GM21528 (cell line): Measurements from ENCODE around the gene MCF2L.
"Not testable (repeated sequence)": the region's sequence is repeated elsewhere in the genome, so short reads cannot be mapped to it uniquely, and the experiment has no call there.

Experiments used
- ATAC-seq: cut with Tn5 transposase; IDR thresholded peaks from one replicate; pipeline ENCODE4 v1.9.1; 2021; ENCODE audit warnings: mild to moderate bottlenecking, moderate library complexity; ENCODE audit not compliant: unreplicated experiment, low FRiP score

Gene MCF2L, protein sequence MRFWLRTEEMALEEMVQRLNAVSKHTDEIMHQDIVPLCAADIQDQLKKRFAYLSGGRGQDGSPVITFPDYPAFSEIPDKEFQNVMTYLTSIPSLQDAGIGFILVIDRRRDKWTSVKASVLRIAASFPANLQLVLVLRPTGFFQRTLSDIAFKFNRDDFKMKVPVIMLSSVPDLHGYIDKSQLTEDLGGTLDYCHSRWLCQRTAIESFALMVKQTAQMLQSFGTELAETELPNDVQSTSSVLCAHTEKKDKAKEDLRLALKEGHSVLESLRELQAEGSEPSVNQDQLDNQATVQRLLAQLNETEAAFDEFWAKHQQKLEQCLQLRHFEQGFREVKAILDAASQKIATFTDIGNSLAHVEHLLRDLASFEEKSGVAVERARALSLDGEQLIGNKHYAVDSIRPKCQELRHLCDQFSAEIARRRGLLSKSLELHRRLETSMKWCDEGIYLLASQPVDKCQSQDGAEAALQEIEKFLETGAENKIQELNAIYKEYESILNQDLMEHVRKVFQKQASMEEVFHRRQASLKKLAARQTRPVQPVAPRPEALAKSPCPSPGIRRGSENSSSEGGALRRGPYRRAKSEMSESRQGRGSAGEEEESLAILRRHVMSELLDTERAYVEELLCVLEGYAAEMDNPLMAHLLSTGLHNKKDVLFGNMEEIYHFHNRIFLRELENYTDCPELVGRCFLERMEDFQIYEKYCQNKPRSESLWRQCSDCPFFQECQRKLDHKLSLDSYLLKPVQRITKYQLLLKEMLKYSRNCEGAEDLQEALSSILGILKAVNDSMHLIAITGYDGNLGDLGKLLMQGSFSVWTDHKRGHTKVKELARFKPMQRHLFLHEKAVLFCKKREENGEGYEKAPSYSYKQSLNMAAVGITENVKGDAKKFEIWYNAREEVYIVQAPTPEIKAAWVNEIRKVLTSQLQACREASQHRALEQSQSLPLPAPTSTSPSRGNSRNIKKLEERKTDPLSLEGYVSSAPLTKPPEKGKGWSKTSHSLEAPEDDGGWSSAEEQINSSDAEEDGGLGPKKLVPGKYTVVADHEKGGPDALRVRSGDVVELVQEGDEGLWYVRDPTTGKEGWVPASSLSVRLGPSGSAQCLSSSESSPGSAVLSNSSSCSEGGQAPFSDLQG

GRCh38 chr13:112968910-112969691, at the start of gene MCF2L:
TSS of gene MCF2L (plus strand) at chr13:112969214. CDS start at chr13:112969380, 166 bp downstream.
- ATAC-seq: no peak

DNA sequence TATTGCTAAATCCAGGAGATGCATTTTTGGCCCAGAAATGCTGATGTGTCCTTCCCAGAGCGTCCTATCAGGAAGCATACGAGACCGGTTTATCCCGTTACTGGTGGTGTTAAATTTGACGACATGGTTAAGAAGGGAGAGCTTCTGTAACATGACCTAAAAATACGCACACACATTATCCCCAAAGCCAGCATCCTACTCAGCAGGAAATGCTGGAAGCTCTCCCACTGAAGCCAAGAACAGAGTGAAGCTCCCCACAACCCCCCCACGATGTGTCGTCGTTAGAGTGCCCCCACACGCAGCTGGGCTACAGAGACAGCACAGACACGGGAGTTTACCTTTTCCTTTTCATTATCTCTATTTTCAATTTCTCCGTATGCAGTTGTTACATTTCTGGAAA, 45.1 kb upstream of the MCF2L start:
- no peak for ATAC-seq

- ATAC-seq: no peak
These were observed 44.6 kb upstream of the MCF2L start for GRCh38 chr13:112924365-112924764.

DNA sequence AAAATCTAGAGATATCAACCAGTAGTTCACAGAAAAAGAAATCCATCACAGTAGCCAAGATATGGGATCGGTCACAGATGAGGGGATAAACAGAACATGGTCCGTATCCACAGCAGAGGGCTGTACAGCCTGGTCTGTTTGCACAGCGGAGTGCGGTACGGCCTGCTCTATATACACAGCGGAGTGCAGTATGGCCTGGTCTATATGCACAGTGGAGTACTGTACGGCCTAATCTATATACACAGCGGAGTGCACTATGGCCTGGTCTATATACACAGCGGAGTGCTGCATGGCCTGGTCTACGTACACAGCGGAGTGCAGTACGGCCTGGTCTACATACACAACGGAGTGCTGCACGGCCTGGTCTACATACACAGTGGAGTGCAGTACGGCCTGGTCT, 43.0 kb upstream of the MCF2L start:
- no peak for ATAC-seq

- ATAC-seq: no peak
These were observed 42.0 kb upstream of the MCF2L start for GRCh38 chr13:112926993-112927392.

DNA sequence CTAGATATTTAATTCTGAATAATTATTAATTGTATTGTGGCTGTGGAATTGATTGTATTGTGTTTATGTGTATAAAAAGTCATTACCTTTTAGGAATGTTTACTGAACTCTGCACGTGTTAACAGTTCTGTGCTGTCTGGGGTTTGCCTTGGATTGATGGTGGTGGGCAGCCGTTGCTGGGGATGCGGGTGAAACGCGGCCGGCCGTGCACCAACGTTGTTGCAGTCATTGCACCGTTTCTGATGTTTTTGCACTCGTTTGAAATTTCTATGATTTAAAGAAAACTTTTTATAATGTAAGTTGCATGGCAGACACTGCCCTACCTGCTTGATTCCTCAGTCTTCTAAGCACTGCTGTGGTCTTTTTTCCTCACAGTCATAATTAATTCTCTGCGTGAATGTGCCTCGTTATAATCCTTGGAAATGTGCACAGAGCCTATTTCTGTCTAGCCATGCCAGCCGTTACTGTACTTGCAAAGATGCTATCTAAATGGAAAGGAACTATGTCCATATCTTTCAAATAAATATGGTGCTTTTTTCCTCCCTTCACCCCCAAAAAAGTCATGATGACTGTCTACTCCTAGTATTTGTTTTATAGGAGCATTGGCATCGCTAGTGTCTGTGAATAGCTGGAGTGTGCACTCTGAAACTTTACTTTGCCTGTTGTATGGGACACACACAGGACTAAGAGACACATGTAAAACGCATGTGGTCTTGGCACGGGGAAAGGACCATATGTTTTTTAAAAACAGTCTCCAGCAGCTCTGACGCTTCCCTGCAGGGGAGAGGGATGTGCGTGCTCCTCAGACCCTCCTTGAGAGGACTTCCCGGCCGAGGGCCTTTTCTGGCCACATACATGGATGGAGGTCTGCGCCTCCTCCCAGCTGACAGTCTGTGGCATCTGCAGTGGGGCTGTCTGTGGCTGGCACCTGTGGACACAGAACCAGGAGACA, 40.7 kb upstream of the MCF2L start:
- ATAC-seq: no peak

GRCh38 chr13:112928972-112929782, 39.8 kb upstream of the MCF2L start:
- ATAC-seq: no peak

DNA sequence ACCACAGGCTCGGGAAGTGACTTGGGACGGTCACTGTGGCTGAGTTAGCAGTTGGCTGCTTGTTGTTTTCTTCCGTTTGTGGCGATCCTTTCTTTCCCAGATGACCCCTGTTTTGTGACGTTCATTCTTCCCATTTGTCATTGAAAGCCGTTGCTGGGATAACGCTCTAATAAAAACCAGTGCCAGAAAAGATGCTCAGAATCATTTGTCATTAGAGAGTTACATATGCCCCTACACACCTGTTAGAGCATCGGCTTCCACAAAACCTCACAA, 39.3 kb upstream of the MCF2L start:
- ATAC-seq: no peak

- no peak for ATAC-seq
These were observed 38.8 kb upstream of the MCF2L start for GRCh38 chr13:112930192-112930591.

GRCh38 chr13:112931028-112931934, 37.7 kb upstream of the MCF2L start:
- no peak for ATAC-seq

- no peak for ATAC-seq
These were observed 36.0 kb upstream of the MCF2L start for GRCh38 chr13:112932971-112933370.

DNA sequence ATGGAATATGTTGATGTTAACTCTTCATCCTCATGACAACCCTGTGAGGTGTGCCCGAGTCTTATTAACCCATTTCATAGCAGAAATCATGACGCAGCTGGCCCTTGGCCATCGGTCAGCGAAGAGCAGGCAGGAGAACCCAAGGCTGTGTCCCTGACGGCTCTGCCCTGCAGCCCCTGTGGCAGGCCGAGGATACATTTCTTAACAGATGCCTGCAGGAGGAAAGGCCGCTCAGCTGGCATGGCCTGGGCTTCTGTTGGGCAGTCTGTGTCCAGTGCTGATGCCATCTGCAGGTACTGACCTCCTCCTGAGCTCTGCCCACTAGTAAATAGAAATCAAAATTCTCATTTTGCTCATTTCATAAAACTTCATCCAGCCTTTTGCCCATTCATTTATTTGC, 35.4 kb upstream of the MCF2L start:
- ATAC-seq: no peak

DNA sequence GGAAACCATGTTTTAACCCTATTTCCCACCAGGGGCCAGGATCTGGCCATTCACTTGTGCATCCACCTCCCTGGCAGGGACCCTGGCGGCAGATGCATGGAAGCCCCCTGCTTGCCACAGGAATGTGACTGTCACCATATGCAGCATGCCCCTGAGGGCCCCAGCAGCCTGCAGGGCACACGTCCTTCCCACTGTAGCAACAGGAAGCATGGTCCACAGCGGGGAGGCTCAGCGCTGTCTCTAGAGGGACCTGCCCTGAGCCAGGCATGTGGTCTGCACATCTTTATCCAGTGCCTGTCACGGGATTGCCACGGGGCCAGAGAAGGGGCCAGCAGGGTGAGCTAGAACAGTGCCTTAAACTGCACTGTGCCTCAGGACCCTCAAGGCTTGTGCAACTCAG, 34.9 kb upstream of the MCF2L start:
- no peak for ATAC-seq

DNA sequence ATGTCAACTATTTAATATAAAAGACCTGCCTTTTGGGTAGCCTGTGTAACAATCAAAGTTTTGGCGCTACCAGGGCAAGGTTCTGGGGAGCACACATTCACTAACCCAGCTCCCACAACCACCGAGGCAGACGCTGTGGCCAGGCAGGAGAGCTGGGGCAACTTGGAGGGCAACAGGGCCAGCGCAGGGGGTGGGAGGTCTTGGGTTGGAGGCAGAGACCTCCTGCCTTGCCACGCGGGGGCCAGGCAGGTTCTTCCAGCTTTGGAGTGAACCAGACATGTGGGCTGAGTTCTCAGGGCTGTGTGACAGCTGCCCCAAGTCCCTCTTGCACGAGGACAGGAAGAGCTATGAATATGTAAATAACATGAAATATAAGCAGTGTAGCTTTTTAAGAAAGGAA, 30.3 kb upstream of the MCF2L start:
- ATAC-seq: no peak

DNA sequence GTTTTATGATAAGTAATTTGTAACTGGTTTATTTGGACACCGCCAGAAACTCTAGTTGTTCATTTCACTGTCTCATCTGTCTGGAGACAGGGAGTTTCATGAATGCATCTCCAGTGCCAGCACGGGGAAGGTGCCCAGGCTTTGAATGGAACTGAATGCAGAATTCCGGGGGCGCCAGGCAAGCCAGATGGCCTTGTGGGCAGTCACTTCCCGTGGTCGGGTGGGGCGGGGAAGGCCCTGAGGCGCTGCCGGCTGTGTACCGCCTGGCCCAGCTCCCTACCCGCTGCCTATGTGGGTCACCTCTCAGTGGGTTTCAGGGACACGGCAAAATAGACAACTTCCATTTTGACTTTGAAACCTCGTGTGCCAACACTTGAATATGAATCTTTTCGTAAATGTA, 28.8 kb upstream of the MCF2L start:
- no peak for ATAC-seq

GRCh38 chr13:112941349-112941748, 27.7 kb upstream of the MCF2L start:
- no peak for ATAC-seq

DNA sequence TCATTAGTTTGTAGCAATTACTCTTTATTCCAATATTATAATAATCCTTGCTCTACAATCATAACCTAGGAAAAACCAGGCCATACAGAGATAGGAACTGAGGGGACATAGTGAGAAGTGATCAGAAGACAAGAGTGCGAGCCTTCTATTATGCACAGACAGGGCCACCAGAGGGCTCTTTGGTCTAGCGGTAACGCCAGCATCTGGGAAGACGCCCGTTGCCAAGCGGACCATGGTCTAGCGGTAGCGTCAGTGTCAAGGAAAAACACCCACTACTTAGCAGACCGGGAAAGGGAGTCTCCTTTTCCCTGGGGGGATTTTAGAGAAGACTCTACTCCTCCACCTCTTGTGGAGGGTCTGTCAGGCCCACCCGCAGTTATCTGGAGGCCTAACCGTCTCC, 27.2 kb upstream of the MCF2L start:
- not testable (repeated sequence) for ATAC-seq
